HepG2 (cell line): Measurements from ENCODE around the gene DALRD3. TPM values are rescaled to one million over a fixed set of nuclear protein-coding genes. Genes with fewer than 3 reads are reported as not detected.

Experiments
- ATAC-seq: fragments of 200-7000 bp; cut with Tn5 transposase; 3 replicates; pipeline ENCODE4 v1.9.1; 2020; ENCODE audit warnings: mild to moderate bottlenecking, moderate library complexity
- BruUV-seq: library from RNA; stranded (reverse); fragments of 400-500 nt; replicated peaks from 2 replicates; lab custom pipeline; 2021; lab: Mats Ljungman, UMichigan
- CTCF ChIA-PET: fragments of 300-600 bp; formaldehyde crosslinking; extraction: SDS; loops from one replicate; lab custom pipeline; 2021; ENCODE audit warnings: low total read pairs, inconsistent platforms, low intra/inter-chr PET ratio; lab: Yijun Ruan, JAX
- POLR2A ChIA-PET: fragments of 350-600 bp; sonication (Branson Sonifier 250); formaldehyde crosslinking; loops from one replicate; lab custom pipeline; 2020; ENCODE audit warnings: antibody characterized with exemption, inconsistent platforms; lab: Yijun Ruan, JAX
- DNase-seq: peaks from one replicate; pipeline ENCODE4 v3.0.0-alpha.2; 2015; ENCODE audit warnings: low spot score
- FAIRE-seq: peaks from 3 replicates; lab custom pipeline; 2011; peaks lifted over from hg19 to GRCh38; lab: Jason Lieb, UNC
- H2AFZ ChIP-seq: one replicate; pipeline ENCODE4 v1.6.1; 2011; ENCODE audit warnings: low read length, inconsistent platforms
- H3K27ac ChIP-seq: fragments of 300-600 bp; 3 replicates; pipeline ENCODE4 v1.8.0; 2011; ENCODE audit warnings: mixed run types, mild to moderate bottlenecking, mixed read lengths, low read length, inconsistent platforms; ENCODE audit not compliant: insufficient read depth; ENCODE audit errors: extremely low read length
- H3K27me3 ChIP-seq, 2 experiments: fragments of 200-600 bp in 1 of 2; 2 replicates in 1 of 2; 3 replicates in 1 of 2; pipeline versions ENCODE4 v1.6.0 to v1.8.0; 2011; ENCODE audit warnings: low read length in 2 of 2, mild to moderate bottlenecking in 2 of 2, moderate library complexity in 2 of 2, inconsistent platforms in 1 of 2; ENCODE audit not compliant: insufficient read depth in 2 of 2, control insufficient read depth in 1 of 2
- H3K36me3 ChIP-seq, 2 experiments: fragments of 200-600 bp in 1 of 2; replicated peaks in 1 of 2; 2 replicates in 1 of 2; 3 replicates in 1 of 2; pipeline versions ENCODE4 v1.5.1 to v1.8.0; 2011; ENCODE audit warnings: low read length in 2 of 2, inconsistent platforms in 1 of 2; ENCODE audit not compliant: insufficient read depth in 2 of 2, control insufficient read depth in 1 of 2
- H3K4me1 ChIP-seq: 2 replicates; pipeline ENCODE4 v1.5.1; 2012; ENCODE audit warnings: low read length, inconsistent platforms; ENCODE audit not compliant: insufficient read depth
- H3K4me2 ChIP-seq: 2 replicates; pipeline ENCODE4 v1.6.0; 2011; ENCODE audit warnings: low read depth, low read length, inconsistent platforms
- H3K4me3 ChIP-seq, 3 experiments: fragments of 200-600 bp in 1 of 3; sonication (generic), shearing (Covaris generic) in 1 of 3; replicated peaks in 1 of 3; 2 replicates each; pipeline ENCODE4 v1.5.1; 2011 to 2016; ENCODE audit warnings: low read length in 3 of 3, inconsistent platforms in 2 of 3, low read depth in 2 of 3, mild to moderate bottlenecking in 2 of 3, control low read depth in 1 of 3, mixed read lengths in 1 of 3; ENCODE audit not compliant: insufficient read depth in 1 of 3
- H3K79me2 ChIP-seq: one replicate; pipeline ENCODE4 v1.6.1; 2011; ENCODE audit warnings: low read length, inconsistent platforms; ENCODE audit not compliant: insufficient read depth
- H3K9ac ChIP-seq: 2 replicates; pipeline ENCODE4 v1.6.0; 2011; ENCODE audit warnings: mild to moderate bottlenecking, low read depth, low read length, inconsistent platforms; ENCODE audit not compliant: insufficient read depth
- H3K9me3 ChIP-seq: 2 replicates; pipeline ENCODE4 v1.5.1; 2012; ENCODE audit warnings: mild to moderate bottlenecking, low read length
- H4K20me1 ChIP-seq: 2 replicates; pipeline ENCODE4 v1.6.0; 2011; ENCODE audit warnings: inconsistent platforms, mild to moderate bottlenecking, low read length, moderate library complexity; ENCODE audit not compliant: insufficient read depth
- DMTF1 ChIP-seq: sonication (generic); formaldehyde crosslinking; IDR thresholded peaks from 2 replicates; pipeline ENCODE4 v1.4.0; 2020; ENCODE audit warnings: mild to moderate bottlenecking, missing genetic modification reagents
- E2F1 ChIP-seq: sonication (generic); formaldehyde crosslinking; IDR thresholded peaks from 2 replicates; pipeline ENCODE4 v1.5.0; 2020; ENCODE audit warnings: missing genetic modification reagents
- JARID2 ChIP-seq: sonication (generic); formaldehyde crosslinking; IDR thresholded peaks from 2 replicates; pipeline ENCODE4 v1.8.1; 2023; ENCODE audit warnings: missing genetic modification reagents, inconsistent platforms; ENCODE audit not compliant: insufficient replicate concordance
- MIER2 ChIP-seq: IDR thresholded peaks from 2 replicates; pipeline ENCODE4 v1.6.1; 2016; ENCODE audit warnings: missing biosample characterization, missing genetic modification reagents
- NFIB ChIP-seq: sonication (generic); formaldehyde crosslinking; IDR thresholded peaks from 2 replicates; pipeline ENCODE4 v1.9.0; 2021; ENCODE audit warnings: missing genetic modification reagents, mild to moderate bottlenecking, borderline replicate concordance
- POLR2G ChIP-seq: fragments of 200-400 bp; formaldehyde crosslinking; IDR thresholded peaks from 2 replicates; pipeline ENCODE4 v1.6.1; 2018; ENCODE audit warnings: mild to moderate bottlenecking, low read depth, low read length, moderate library complexity
- RARG ChIP-seq: sonication (generic); formaldehyde crosslinking; IDR thresholded peaks from 2 replicates; pipeline ENCODE4 v1.4.0; 2020; ENCODE audit warnings: low read depth, mild to moderate bottlenecking, missing genetic modification reagents
- STAG1 ChIP-seq: sonication (generic); formaldehyde crosslinking; IDR thresholded peaks from 2 replicates; pipeline ENCODE4 v1.4.0; 2020; ENCODE audit warnings: missing genetic modification reagents
- ZNF230 ChIP-seq: sonication (generic); formaldehyde crosslinking; IDR thresholded peaks from 2 replicates; pipeline ENCODE4 v1.4.0; 2020; ENCODE audit warnings: mild to moderate bottlenecking, missing genetic modification reagents
- ZNF350 ChIP-seq: sonication (generic); formaldehyde crosslinking; IDR thresholded peaks from 2 replicates; pipeline ENCODE4 v1.4.0; 2020; ENCODE audit warnings: mild to moderate bottlenecking, low read depth, missing genetic modification reagents, borderline replicate concordance
- WGBS: methylation state at CpG from one replicate; pipeline ENCODE4 v1.1.6; 2017; ENCODE audit warnings: low lambda C conversion rate; 5-methylcytosine and 5-hydroxymethylcytosine counted together
- in situ Hi-C: cut with HindIII; loops from 2 replicates; pipeline ENCODE4 v1.10.0; 2017; ENCODE audit warnings: low pct_unique_long_range_greater_than_20kb; ENCODE audit not compliant: extremely low pct_ligation_motif_present
- intact Hi-C: fragments of 100-400 bp; cut with micrococcal nuclease; formaldehyde crosslinking; loops from one replicate; pipeline ENCODE4 v1.10.0; 2022; ENCODE audit not compliant: unreplicated experiment
- polyA plus RNA-seq, 8 experiments: library from polyadenylated mRNA; depleted of rRNA in 3 of 8; stranded (reverse) in 7 of 8; unstranded in 1 of 8; fragments of >200 nt; fragmentation: Illumina TruSeq in 4 of 8; extraction: Trizol in 4 of 8; gene quantifications; 2 replicates each; pipeline versions ENCODE4 v1.2.1 to v1.2.3, GENCODE V29; 2011 to 2016; ENCODE audit warnings: low read depth in 4 of 8, missing spikeins in 1 of 8, mixed read lengths in 1 of 8; ENCODE audit not compliant: insufficient read depth in 1 of 8
- total RNA-seq, 5 experiments: library from RNA; depleted of rRNA; stranded (reverse); fragments of >200 nt; fragmentation: Illumina TruSeq; extraction: Trizol; gene quantifications; 2 replicates each; pipeline ENCODE4 v1.2.3, GENCODE V29; 2016; ENCODE audit warnings: low read depth in 1 of 5

Gene DALRD3
- total and polyA plus RNA-seq, 2 of the 13 experiments (the other 11 are each of a cell fraction or from before 2014, with no cell fraction given): 19.9 to 36.5 TPM

- TF ChIP-seq DMTF1 (CRISPR knock-in tag): no peak
- TF ChIP-seq POLR2G: peak; percentile 32
- no peak for TF ChIP-seq E2F1
- no peak for TF ChIP-seq STAG1 (CRISPR knock-in tag)
- no peak for TF ChIP-seq RARG (CRISPR knock-in tag)
- TF ChIP-seq JARID2 (CRISPR knock-in tag): no peak
- TF ChIP-seq MIER2 (CRISPR knock-in tag): no peak
- no peak for TF ChIP-seq ZNF230 (CRISPR knock-in tag)
- TF ChIP-seq, all 625 proteins: peak for 4
Observed at GRCh38 chr3:49016414-49017228, 1.8 kb downstream of the DALRD3 start (continued).

GRCh38 chr3:49015765-49016164, 2.6 kb downstream of the DALRD3 start:
- in situ Hi-C loops (no loop called here), intact Hi-C loops (loop anchor here (2.0 kb wide), 1 partner anchor 29 kb away; no protein-coding TSS in a partner anchor)
- no peak for ATAC-seq
- no peak overlapping the region for H3K4me2 ChIP-seq
- peaks cover 20 to 48% of the 10 kb centered on the region in 2 experiments for H3K36me3 ChIP-seq
- H3K4me3 ChIP-seq: no peak overlapping the region
- H2AFZ ChIP-seq: no peak overlapping the region
- peaks cover 23% of the 10 kb centered on the region for H3K4me1 ChIP-seq
- TF ChIP-seq ZNF350 (CRISPR knock-in tag): 0 out of 2 replicates have a peak, but pooled peaks have one; percentile 20
- 0 out of 2 replicates have a peak, but pooled peaks have one; percentile 5 for TF ChIP-seq POLR2G
- no peak for TF ChIP-seq NFIB
- H3K9ac ChIP-seq: no peak overlapping the region
- ChIA-PET POLR2A (interaction anchor here (0.6 to 12.8 kb wide), 4 partner anchors 6 to 145 kb away, joined by 3 to 280 read pairs (median 9); partner anchors contain the start of genes DALRD3, IMPDH2, NDUFAF3 and WDR6), CTCF (no interaction called here)
- H3K27me3 ChIP-seq: no peaks in the 10 kb centered on the region; a peak in 1 of 5 replicates
- H3K27ac ChIP-seq: no peak overlapping the region
- no peak for FAIRE-seq
- no TSS peak for BruUV-seq
- peaks cover 26% of the 10 kb centered on the region for H3K79me2 ChIP-seq
- DNase-seq: no peak
- H3K9me3 ChIP-seq: no peaks in the 10 kb centered on the region
- H4K20me1 ChIP-seq: peaks cover 26% of the 10 kb centered on the region; the same call in 1 of the 2 replicates
- 98% methylated on average over 6 of the region's 6 CpGs for WGBS
